ENCODE data around the gene APEX1.
"Not testable (repeated sequence)": the region's sequence is repeated elsewhere in the genome, so short reads cannot be mapped to it uniquely, and the experiment has no call there.

Gene APEX1

GRCh38 chr14:20436363-20436755 is 18.7 kb upstream of the APEX1 start:
- DNase-seq = no peak

- DNase-seq = no peak
These were observed 16.4 kb upstream of the APEX1 start for GRCh38 chr14:20438664-20439063.

- no peak for DNase-seq
These were observed 14.6 kb upstream of the APEX1 start for GRCh38 chr14:20440465-20440864.

GRCh38 chr14:20440882-20441281 is 14.1 kb upstream of the APEX1 start:
- DNase-seq = no peak

- DNase-seq = no peak
These were observed 13.6 kb upstream of the APEX1 start for GRCh38 chr14:20441461-20441860.

- not testable (repeated sequence) for DNase-seq
These were observed 11.4 kb upstream of the APEX1 start for GRCh38 chr14:20443650-20444049.

GRCh38 chr14:20446889-20447288 is 8.1 kb upstream of the APEX1 start:
- DNase-seq = no peak

GRCh38 chr14:20452831-20453230 is 2.2 kb upstream of the APEX1 start:
- not testable (repeated sequence) for DNase-seq

- DNase-seq = peak; percentile 72
These were observed 602 bp downstream of the APEX1 start for GRCh38 chr14:20455355-20456300.

GRCh38 chr14:20456971-20457370 is 1.9 kb downstream of the APEX1 start:
- no peak for DNase-seq

- DNase-seq = no peak
These were observed 3.2 kb downstream of the APEX1 start for GRCh38 chr14:20458031-20458789.

GRCh38 chr14:20460458-20461224 is 5.6 kb downstream of the APEX1 start:
- DNase-seq = peak; percentile 66

- peak; percentile 100 for DNase-seq
These were observed 6.5 kb downstream of the APEX1 start, which contains the start of gene PIP4P1 for GRCh38 chr14:20461225-20462141. PIP4P1 (minus strand) TSS chr14:20461434; CDS start chr14:20461325, 109 bp downstream.

- DNase-seq = no peak
These were observed 13.8 kb downstream of the APEX1 start for GRCh38 chr14:20468764-20469241.

- peak; percentile 78 for DNase-seq
These were observed 14.3 kb downstream of the APEX1 start, which contains the start of gene PNP for GRCh38 chr14:20469242-20469889. PNP (plus strand) TSS chr14:20469406; CDS start chr14:20469525, 119 bp downstream.

- peak; percentile 32 for DNase-seq
These were observed 15.0 kb downstream of the APEX1 start for GRCh38 chr14:20469890-20470602.

GRCh38 chr14:20470603-20470901 is 15.5 kb downstream of the APEX1 start:
- no peak for DNase-seq

- no peak for DNase-seq
These were observed 17.6 kb downstream of the APEX1 start for GRCh38 chr14:20472536-20473169.

GRCh38 chr14:20476776-20477175 is 21.8 kb downstream of the APEX1 start:
- DNase-seq = no peak

Data from NCI-H2107 (cell line).